SJCRH30 (cell line): Measurements from ENCODE around the gene PDCD5. TPM values are rescaled to one million over a fixed set of nuclear protein-coding genes. Genes with fewer than 3 reads are reported as not detected.
"Not testable (repeated sequence)": the region's sequence is repeated elsewhere in the genome, so short reads cannot be mapped to it uniquely, and the experiment has no call there.

Source experiments
- DNase-seq, 2 experiments: peaks; one replicate each; pipeline ENCODE4 v3.0.0-alpha.2; 2015 to 2020
- H3K27ac ChIP-seq: fragments of 250-450 bp; sonication (Bioruptor Pico); 2 replicates; pipeline ENCODE4 v1.5.1; 2020; ENCODE audit warnings: mild to moderate bottlenecking, moderate library complexity
- H3K27me3 ChIP-seq: fragments of 250-450 bp; sonication (Bioruptor Pico); 2 replicates; pipeline ENCODE4 v1.5.1; 2020; ENCODE audit warnings: mild to moderate bottlenecking, moderate library complexity
- H3K36me3 ChIP-seq: fragments of 250-450 bp; sonication (Bioruptor Pico); 2 replicates; pipeline ENCODE4 v1.5.1; 2020; ENCODE audit warnings: mild to moderate bottlenecking, moderate library complexity
- H3K4me1 ChIP-seq: fragments of 250-450 bp; sonication (Bioruptor Pico); 2 replicates; pipeline ENCODE4 v1.5.1; 2020; ENCODE audit warnings: mild to moderate bottlenecking, moderate library complexity
- H3K4me3 ChIP-seq: fragments of 250-450 bp; sonication (Bioruptor Pico); 2 replicates; pipeline ENCODE4 v1.5.1; 2020; ENCODE audit warnings: mild to moderate bottlenecking, moderate library complexity
- H3K9me3 ChIP-seq: fragments of 250-450 bp; sonication (Bioruptor Pico); replicated peaks from 2 replicates; pipeline ENCODE4 v1.5.1; 2020; ENCODE audit warnings: mild to moderate bottlenecking, moderate library complexity
- total RNA-seq: library from RNA; depleted of rRNA; stranded (reverse); fragments of >200 nt; shearing (Covaris generic); gene quantifications from 2 replicates; pipeline ENCODE4 v1.2.3, GENCODE V29; 2014; rRNA removed

The PDCD5 gene
- total RNA-seq, result 242 and 247 TPM in 2 replicates

GRCh38 chr19:32580901-32581704 is at the start of gene PDCD5:
PDCD5 (plus strand) TSS chr19:32581190; CDS start chr19:32581262, 72 bp downstream.
- Histone ChIP-seq H3K4me3 (peak within 1 kb of the TSS; percentile 98), H3K36me3 (peaks cover 33% of the 10 kb centered on the region), H3K27me3 (no peaks in the 10 kb centered on the region), H3K9me3 (no peaks in the 10 kb centered on the region), H3K4me1 (no peaks in the 10 kb centered on the region), H3K27ac (peak within 1 kb of the TSS; percentile 62)
- DNase-seq, result peak; percentile 96 to 97

GRCh38 chr19:32532233-32532632 is 48.8 kb upstream of the PDCD5 start:
- Histone ChIP-seq H3K4me3 (no peak overlapping the region), H3K27ac (no peak overlapping the region), H3K9me3 (0 out of 2 replicates have a peak, but pooled peaks cover 7% of the 10 kb centered on the region), H3K27me3 (no peaks in the 10 kb centered on the region), H3K36me3 (no peaks in the 10 kb centered on the region), H3K4me1 (no peaks in the 10 kb centered on the region)
- DNase-seq, result no peak

GRCh38 chr19:32537580-32537979 is 43.4 kb upstream of the PDCD5 start:
- DNase-seq, result no peak
- Histone ChIP-seq H3K4me1 (no peaks in the 10 kb centered on the region), H3K27ac (no peak overlapping the region), H3K27me3 (no peaks in the 10 kb centered on the region), H3K4me3 (no peak overlapping the region), H3K9me3 (0 out of 2 replicates have a peak, but pooled peaks cover 7% of the 10 kb centered on the region), H3K36me3 (no peaks in the 10 kb centered on the region)

GRCh38 chr19:32539240-32539916 is 41.6 kb upstream of the PDCD5 start:
- Histone ChIP-seq H3K4me1 (peaks cover 10% of the 10 kb centered on the region), H3K9me3 (0 out of 2 replicates have a peak, but pooled peaks cover 3% of the 10 kb centered on the region), H3K27ac (no peak overlapping the region), H3K4me3 (no peak overlapping the region), H3K36me3 (no peaks in the 10 kb centered on the region), H3K27me3 (no peaks in the 10 kb centered on the region)
- DNase-seq, result no peak

DNA sequence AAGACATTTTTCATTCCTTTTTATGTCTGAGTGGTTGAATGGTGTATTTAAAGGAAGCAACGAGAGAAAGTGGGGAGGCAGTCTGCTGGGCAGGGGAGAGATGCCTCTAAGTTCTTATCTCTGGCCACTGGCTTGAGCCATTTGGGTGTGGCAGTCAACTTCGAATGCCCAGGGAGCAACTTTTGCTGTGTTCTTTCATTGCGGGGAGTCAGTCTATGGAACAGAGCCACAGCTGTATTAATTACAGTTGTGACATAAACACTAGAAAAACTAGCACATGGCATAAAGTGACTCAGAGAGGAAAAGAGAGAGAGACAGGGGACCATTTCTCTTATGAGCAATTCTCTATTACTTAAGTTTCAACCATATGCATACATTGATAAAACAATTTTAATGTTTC is 40.4 kb upstream of the PDCD5 start:
- no peaks in the 10 kb centered on the region for H3K27me3 ChIP-seq
- no peak overlapping the region for H3K27ac ChIP-seq
- H3K36me3 ChIP-seq, result no peaks in the 10 kb centered on the region
- no peak overlapping the region for H3K4me3 ChIP-seq
- H3K9me3 ChIP-seq, result no peaks in the 10 kb centered on the region
- peaks cover 10% of the 10 kb centered on the region for H3K4me1 ChIP-seq
- no peak for DNase-seq

GRCh38 chr19:32541376-32541775 is 39.6 kb upstream of the PDCD5 start:
- not testable (repeated sequence) for H3K36me3 ChIP-seq, H3K9me3 ChIP-seq, H3K4me1 ChIP-seq, H3K27me3 ChIP-seq, DNase-seq, H3K27ac ChIP-seq, H3K4me3 ChIP-seq

DNA sequence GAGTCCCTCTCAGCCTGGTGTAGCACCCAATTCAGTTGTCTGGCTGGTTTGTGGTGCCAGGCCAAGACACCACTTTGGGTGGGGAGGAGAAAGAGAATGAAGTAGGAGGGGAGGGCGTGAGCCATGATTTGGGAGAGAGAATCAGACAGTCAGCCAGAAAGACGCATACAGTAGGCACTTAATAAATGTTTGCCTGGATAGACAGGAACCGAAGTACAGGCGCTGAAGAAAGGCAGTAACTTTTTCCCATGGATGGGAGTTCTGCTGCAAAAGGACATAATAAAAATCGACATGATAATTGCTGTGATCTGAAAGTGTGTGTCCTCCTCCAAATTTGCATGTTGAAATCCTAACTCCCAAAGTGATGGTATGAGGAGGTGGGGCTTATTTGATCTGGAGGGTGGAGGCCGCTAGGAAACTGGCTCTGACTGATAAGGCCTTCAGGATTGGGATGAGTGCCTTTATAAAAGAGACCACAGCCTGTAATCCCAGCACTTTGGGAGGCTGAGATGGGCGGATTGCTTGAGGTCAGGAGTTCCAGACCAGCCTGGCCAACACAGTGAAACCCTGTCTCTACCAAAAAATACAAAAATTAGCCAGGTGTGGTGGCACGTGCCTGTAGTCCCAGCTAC is 38.4 kb upstream of the PDCD5 start:
- H3K4me1 ChIP-seq, result peaks cover 13% of the 10 kb centered on the region
- H3K4me3 ChIP-seq, result no peak overlapping the region
- H3K27ac ChIP-seq, result no peak overlapping the region
- H3K36me3 ChIP-seq, result no peaks in the 10 kb centered on the region
- H3K27me3 ChIP-seq, result no peaks in the 10 kb centered on the region
- DNase-seq, result no peak
- no peaks in the 10 kb centered on the region for H3K9me3 ChIP-seq

DNA sequence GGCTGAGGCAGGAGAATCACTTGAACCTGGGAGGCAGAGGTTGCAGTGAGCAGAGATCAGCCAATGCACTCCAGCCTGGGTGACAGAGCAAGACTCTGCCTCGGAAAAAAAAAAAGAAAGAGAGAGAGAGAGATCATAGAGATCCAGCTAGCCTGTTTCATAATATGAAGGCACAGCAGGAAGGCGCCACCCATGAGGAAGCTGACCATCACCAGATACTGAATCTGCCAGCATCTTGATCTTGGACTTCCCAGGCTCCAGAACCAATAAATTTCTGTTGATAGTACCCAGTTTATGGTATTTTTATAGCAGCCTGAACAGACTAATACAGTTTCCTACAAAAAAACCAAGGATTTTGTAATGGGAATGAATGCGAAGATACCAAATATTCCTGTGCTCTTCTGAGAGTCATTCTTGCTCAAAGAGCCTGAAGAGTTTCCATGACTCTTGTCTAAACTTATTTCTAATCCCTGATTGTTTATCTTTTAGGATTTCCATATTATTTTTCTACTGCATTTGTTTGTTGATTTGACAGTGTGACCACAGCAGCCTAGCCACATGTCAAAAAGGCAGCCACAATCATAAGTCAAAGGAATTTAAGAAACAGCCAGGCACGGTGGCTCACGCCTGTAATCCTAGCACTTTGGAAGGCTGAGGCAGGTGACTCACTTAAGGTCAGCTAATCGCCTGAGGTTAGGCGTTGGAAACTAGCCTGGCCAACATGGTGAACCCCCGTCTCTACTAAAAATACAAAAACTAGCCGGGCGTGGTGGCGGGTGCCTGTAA is 37.7 kb upstream of the PDCD5 start:
- Histone ChIP-seq H3K27ac (no peak overlapping the region), H3K36me3 (no peaks in the 10 kb centered on the region), H3K4me1 (peaks cover 13% of the 10 kb centered on the region), H3K27me3 (no peaks in the 10 kb centered on the region), H3K9me3 (no peaks in the 10 kb centered on the region), H3K4me3 (no peak overlapping the region)
- peak; percentile 73 to 78 for DNase-seq

DNA sequence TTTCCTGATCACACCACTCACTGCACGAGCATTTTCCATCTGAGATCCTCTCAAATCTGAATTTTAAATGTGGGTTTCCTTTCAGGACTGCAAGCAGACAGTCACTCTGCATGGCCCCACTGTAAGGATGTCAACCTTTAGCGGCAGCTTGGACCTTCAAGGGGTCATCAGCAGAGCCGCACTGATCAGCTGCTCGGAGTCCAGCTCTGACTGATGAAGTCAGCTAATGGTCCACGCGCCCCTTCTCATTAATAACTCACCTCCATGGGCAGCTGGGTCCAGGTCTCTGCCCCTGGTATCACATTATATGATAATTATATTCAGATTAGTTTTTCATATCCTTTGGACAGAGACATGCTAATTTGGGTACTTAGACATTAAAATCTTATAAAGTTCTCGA is 36.1 kb upstream of the PDCD5 start:
- Histone ChIP-seq H3K36me3 (no peaks in the 10 kb centered on the region), H3K27ac (no peak overlapping the region), H3K4me3 (no peak overlapping the region), H3K9me3 (no peaks in the 10 kb centered on the region), H3K4me1 (peaks cover 13% of the 10 kb centered on the region), H3K27me3 (no peaks in the 10 kb centered on the region)
- DNase-seq, result no peak

DNA sequence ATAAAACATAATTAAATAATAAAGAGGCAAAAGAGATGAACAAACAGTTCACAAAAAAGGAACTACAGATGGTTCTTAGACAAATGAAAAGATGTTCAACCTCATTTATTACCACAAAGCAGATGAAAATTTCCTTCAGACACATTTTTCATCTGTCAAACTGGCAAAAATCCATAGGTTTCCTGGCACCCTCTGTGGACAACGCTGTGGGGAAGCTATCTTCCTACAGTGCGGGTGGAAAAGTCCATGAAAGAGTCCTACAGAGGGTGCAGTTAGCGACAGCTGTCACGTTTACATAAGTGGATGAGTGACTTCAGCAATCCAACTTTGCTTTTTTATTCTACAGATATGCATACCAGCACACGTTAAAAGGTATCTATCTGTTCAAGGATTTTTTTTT is 30.3 kb upstream of the PDCD5 start:
- Histone ChIP-seq H3K4me3 (no peak overlapping the region), H3K36me3 (no peaks in the 10 kb centered on the region), H3K27me3 (no peaks in the 10 kb centered on the region), H3K4me1 (peaks cover 12% of the 10 kb centered on the region), H3K27ac (no peak overlapping the region), H3K9me3 (no peaks in the 10 kb centered on the region; the same call in 1 of the 2 replicates)
- peak in 1 of 2 experiments; percentile 34 for DNase-seq

GRCh38 chr19:32555786-32556185 is 25.2 kb upstream of the PDCD5 start:
- no peaks in the 10 kb centered on the region for H3K27me3 ChIP-seq
- no peaks in the 10 kb centered on the region for H3K36me3 ChIP-seq
- H3K27ac ChIP-seq, result no peak overlapping the region
- no peak for DNase-seq
- peaks cover under 1% of the 10 kb centered on the region; the same call in 1 of the 2 replicates for H3K4me1 ChIP-seq
- no peaks in the 10 kb centered on the region; the same call in 1 of the 2 replicates for H3K9me3 ChIP-seq
- no peak overlapping the region for H3K4me3 ChIP-seq

DNA sequence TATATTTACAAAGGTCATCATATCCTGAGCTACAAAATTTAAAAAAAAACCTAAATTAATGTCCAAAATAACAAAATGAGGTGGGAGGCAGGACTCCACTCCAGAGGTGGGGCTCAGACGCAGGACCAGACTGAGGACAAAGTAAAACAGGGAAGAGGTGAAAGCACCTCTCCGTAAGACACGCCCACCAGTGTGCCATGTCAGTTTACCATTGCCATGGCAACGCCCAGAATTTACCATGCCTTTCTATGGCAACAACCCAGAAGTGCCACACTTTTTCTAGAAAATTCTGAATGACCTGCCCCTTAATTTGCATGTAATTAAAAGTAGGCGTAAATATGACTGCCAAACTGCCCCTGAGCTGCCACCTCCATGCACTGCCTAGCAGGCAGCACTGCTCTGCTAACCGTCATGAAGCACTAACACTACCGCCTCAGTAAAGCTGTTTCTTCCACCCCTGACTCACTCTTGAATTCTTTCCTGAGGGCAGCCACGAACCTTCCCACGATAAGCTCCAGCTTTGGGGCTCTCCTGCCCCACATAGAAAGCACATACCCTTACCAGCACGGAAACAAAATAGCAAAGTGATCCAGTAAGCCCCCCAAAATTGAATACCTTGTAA is 22.3 kb upstream of the PDCD5 start:
- Histone ChIP-seq H3K27ac (no peak overlapping the region), H3K9me3 (no peaks in the 10 kb centered on the region; the same call in 1 of the 2 replicates), H3K36me3 (no peaks in the 10 kb centered on the region), H3K4me1 (no peaks in the 10 kb centered on the region), H3K27me3 (no peaks in the 10 kb centered on the region), H3K4me3 (no peak overlapping the region)
- no peak for DNase-seq

- Histone ChIP-seq H3K27me3 (no peaks in the 10 kb centered on the region), H3K36me3 (no peaks in the 10 kb centered on the region), H3K4me3 (no peak overlapping the region), H3K9me3 (no peaks in the 10 kb centered on the region), H3K4me1 (peaks cover 6% of the 10 kb centered on the region; the same call in 1 of the 2 replicates), H3K27ac (no peak overlapping the region)
- DNase-seq, result no peak
Observed at GRCh38 chr19:32563761-32564160, 17.2 kb upstream of the PDCD5 start.

DNA sequence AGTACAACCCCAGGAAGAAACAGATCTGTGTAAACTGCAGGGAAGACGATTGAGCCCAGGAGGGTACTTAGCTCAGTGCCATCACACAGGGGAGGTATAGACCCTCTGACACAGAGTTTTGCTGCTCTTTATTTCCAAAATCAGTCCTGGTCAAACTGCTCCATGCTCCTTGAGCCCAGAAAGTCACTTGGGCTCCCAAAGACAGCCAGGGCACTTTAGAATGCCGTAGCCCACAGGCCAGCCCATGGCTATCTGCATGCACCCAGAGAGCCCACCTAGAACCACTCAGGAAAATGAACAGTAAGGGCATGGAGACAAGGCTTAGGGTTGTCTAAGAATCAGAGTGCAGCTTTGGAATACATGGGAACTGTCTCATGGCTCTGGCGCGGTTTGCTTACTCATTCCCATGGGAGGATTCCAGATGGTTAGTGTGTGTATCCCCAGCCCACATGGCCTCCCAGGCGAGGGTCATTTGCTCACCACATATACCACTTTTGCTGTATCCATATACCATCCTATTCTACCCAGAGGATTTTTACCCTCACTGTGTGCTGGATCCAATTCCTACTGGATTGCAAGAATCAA is 14.7 kb upstream of the PDCD5 start:
- H3K27ac ChIP-seq, result no peak overlapping the region
- no peaks in the 10 kb centered on the region for H3K9me3 ChIP-seq
- peak; percentile 63 to 76 for DNase-seq
- H3K4me3 ChIP-seq, result no peak overlapping the region
- no peaks in the 10 kb centered on the region for H3K27me3 ChIP-seq
- H3K36me3 ChIP-seq, result no peaks in the 10 kb centered on the region
- peaks cover 6% of the 10 kb centered on the region; the same call in 1 of the 2 replicates for H3K4me1 ChIP-seq
